HUES48 (cell line): ENCODE data around the gene NRBP1.

Source experiments
- H3K27ac ChIP-seq: one replicate; pipeline ENCODE4 v1.7.0; 2013; ENCODE audit warnings: low read depth, low read length, inconsistent platforms
- H3K27me3 ChIP-seq: 2 replicates; pipeline ENCODE4 v1.6.1; 2013; ENCODE audit warnings: mild to moderate bottlenecking, low read length; ENCODE audit not compliant: control insufficient read depth, insufficient read depth
- H3K36me3 ChIP-seq: 2 replicates; pipeline ENCODE4 v1.6.1; 2013; ENCODE audit warnings: low read length; ENCODE audit not compliant: control insufficient read depth, insufficient read depth
- H3K4me1 ChIP-seq: 2 replicates; pipeline ENCODE4 v1.6.1; 2013; ENCODE audit warnings: mild to moderate bottlenecking, low read length; ENCODE audit not compliant: control insufficient read depth, insufficient read depth
- H3K4me3 ChIP-seq: 2 replicates; pipeline ENCODE4 v1.5.1; 2013; ENCODE audit warnings: mild to moderate bottlenecking, low read depth, low read length
- H3K9ac ChIP-seq: 2 replicates; pipeline ENCODE4 v1.6.1; 2013; ENCODE audit warnings: mild to moderate bottlenecking, low read depth, low read length, moderate library complexity
- H3K9me3 ChIP-seq: 2 replicates; pipeline ENCODE4 v1.6.1; 2013; ENCODE audit warnings: low read length; ENCODE audit not compliant: control insufficient read depth, insufficient read depth

Gene NRBP1

GRCh38 chr2:27446057-27446456, 17.6 kb downstream of the NRBP1 start:
- Histone ChIP-seq H3K9ac (no peak overlapping the region), H3K9me3 (no peaks in the 10 kb centered on the region), H3K27me3 (no peaks in the 10 kb centered on the region), H3K27ac (no peak overlapping the region), H3K4me3 (no peak overlapping the region), H3K4me1 (peaks cover 6% of the 10 kb centered on the region; the same call in 1 of the 2 replicates), H3K36me3 (peaks cover 47% of the 10 kb centered on the region)

GRCh38 chr2:27448381-27448780, 19.9 kb downstream of the NRBP1 start:
- no peak overlapping the region for H3K9ac ChIP-seq
- no peaks in the 10 kb centered on the region for H3K9me3 ChIP-seq
- no peak overlapping the region for H3K27ac ChIP-seq
- H3K27me3 ChIP-seq = no peaks in the 10 kb centered on the region
- H3K4me1 ChIP-seq = no peaks in the 10 kb centered on the region
- H3K36me3 ChIP-seq = peaks cover 53% of the 10 kb centered on the region
- H3K4me3 ChIP-seq = no peak overlapping the region

- Histone ChIP-seq H3K9me3 (no peaks in the 10 kb centered on the region), H3K27ac (no peak overlapping the region), H3K36me3 (peaks cover 44% of the 10 kb centered on the region), H3K4me1 (no peaks in the 10 kb centered on the region), H3K9ac (no peak overlapping the region), H3K4me3 (no peak overlapping the region), H3K27me3 (no peaks in the 10 kb centered on the region)
Measured at GRCh38 chr2:27451095-27451494, 22.7 kb downstream of the NRBP1 start.

- Histone ChIP-seq H3K27ac (no peak overlapping the region), H3K9ac (no peak overlapping the region), H3K4me3 (no peak overlapping the region), H3K9me3 (no peaks in the 10 kb centered on the region), H3K27me3 (no peaks in the 10 kb centered on the region), H3K36me3 (peaks cover 51% of the 10 kb centered on the region), H3K4me1 (no peaks in the 10 kb centered on the region)
Measured at GRCh38 chr2:27453968-27454367, 25.5 kb downstream of the NRBP1 start.

GRCh38 chr2:27461118-27461517, 32.7 kb downstream of the NRBP1 start:
- Histone ChIP-seq H3K27me3 (no peaks in the 10 kb centered on the region), H3K4me3 (no peak overlapping the region), H3K4me1 (peaks cover 9% of the 10 kb centered on the region; the same call in 1 of the 2 replicates), H3K9me3 (no peaks in the 10 kb centered on the region), H3K9ac (no peak overlapping the region), H3K27ac (no peak overlapping the region), H3K36me3 (peaks cover 27% of the 10 kb centered on the region)

GRCh38 chr2:27464443-27464842, 36.0 kb downstream of the NRBP1 start:
- Histone ChIP-seq H3K27ac (no peak overlapping the region), H3K9me3 (no peaks in the 10 kb centered on the region), H3K36me3 (peaks cover 3% of the 10 kb centered on the region; the same call in 1 of the 2 replicates), H3K4me1 (peaks cover 9% of the 10 kb centered on the region; the same call in 1 of the 2 replicates), H3K27me3 (no peaks in the 10 kb centered on the region), H3K9ac (no peak overlapping the region), H3K4me3 (no peak overlapping the region)

GRCh38 chr2:27471961-27472360, 43.5 kb downstream of the NRBP1 start:
- Histone ChIP-seq H3K9me3 (no peaks in the 10 kb centered on the region), H3K4me3 (no peak overlapping the region), H3K4me1 (no peaks in the 10 kb centered on the region), H3K9ac (no peak overlapping the region), H3K27ac (no peak overlapping the region), H3K27me3 (no peaks in the 10 kb centered on the region), H3K36me3 (peaks cover 10% of the 10 kb centered on the region)

GRCh38 chr2:27485496-27485895, 57.1 kb downstream of the NRBP1 start:
- Histone ChIP-seq H3K9me3 (no peaks in the 10 kb centered on the region), H3K4me3 (no peak overlapping the region), H3K9ac (no peak overlapping the region), H3K4me1 (peaks cover 4% of the 10 kb centered on the region), H3K27me3 (no peaks in the 10 kb centered on the region), H3K36me3 (peaks cover 12% of the 10 kb centered on the region), H3K27ac (no peak overlapping the region)

- Histone ChIP-seq H3K4me3 (peak overlapping the region; percentile 89), H3K27ac (peak overlapping the region; percentile 26), H3K9ac (peak overlapping the region; percentile 32; the same call in 1 of the 2 replicates)
Measured at GRCh38 chr2:27489118-27489497, 60.7 kb downstream of the NRBP1 start.

GRCh38 chr2:27489498-27490397, 61.3 kb downstream of the NRBP1 start, which contains the start of gene IFT172:
TSS of gene IFT172 (minus strand) at chr2:27489743. CDS start at chr2:27489653, 90 bp downstream.
- no peaks in the 10 kb centered on the region for H3K9me3 ChIP-seq
- H3K4me1 ChIP-seq = peaks cover 4% of the 10 kb centered on the region
- H3K9ac ChIP-seq = peak within 1 kb of the TSS; percentile 32; the same call in 1 of the 2 replicates
- peak within 1 kb of the TSS; percentile 38 for H3K27ac ChIP-seq
- H3K4me3 ChIP-seq = peak within 1 kb of the TSS; percentile 89
- no peaks in the 10 kb centered on the region for H3K36me3 ChIP-seq
- peaks cover 10% of the 10 kb centered on the region for H3K27me3 ChIP-seq

More at GRCh38 chr2:27489118-27489497, 60.7 kb downstream of the NRBP1 start:
- H3K9me3 ChIP-seq = no peaks in the 10 kb centered on the region
- no peaks in the 10 kb centered on the region for H3K36me3 ChIP-seq
- peaks cover 4% of the 10 kb centered on the region for H3K4me1 ChIP-seq
- peaks cover 4% of the 10 kb centered on the region for H3K27me3 ChIP-seq
